Effector CD4-positive, alpha-beta T cell (primary cell): ENCODE data around the gene ZNF124.
"Not testable (repeated sequence)": the region's sequence is repeated elsewhere in the genome, so short reads cannot be mapped to it uniquely, and the experiment has no call there.

Source experiments
- DNase-seq: peaks from one replicate; pipeline ENCODE4 v3.0.0-alpha.2; 2020

ZNF124 gene

DNA sequence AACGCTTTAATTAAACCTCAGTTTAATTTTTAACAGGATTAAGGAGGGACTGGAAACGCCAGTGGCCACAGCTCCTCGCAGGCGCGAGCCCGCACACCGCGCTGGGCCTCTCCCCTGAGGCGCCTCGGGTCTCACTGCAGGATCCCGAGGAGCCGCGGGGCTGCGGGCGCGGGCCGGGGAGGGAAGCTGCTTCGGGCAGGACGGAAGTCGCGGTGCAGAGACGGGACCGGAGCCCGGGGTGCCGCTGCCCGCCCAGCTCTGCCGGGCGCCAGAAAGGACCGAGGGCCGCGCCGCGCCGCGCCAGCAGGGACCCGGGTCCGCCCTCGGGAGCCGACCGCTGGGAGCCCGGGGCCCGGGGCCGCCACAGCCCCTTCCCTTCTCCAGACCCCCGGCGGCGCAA is 377 bp downstream of the ZNF124 start:
- DNase-seq = not testable (repeated sequence)

DNA sequence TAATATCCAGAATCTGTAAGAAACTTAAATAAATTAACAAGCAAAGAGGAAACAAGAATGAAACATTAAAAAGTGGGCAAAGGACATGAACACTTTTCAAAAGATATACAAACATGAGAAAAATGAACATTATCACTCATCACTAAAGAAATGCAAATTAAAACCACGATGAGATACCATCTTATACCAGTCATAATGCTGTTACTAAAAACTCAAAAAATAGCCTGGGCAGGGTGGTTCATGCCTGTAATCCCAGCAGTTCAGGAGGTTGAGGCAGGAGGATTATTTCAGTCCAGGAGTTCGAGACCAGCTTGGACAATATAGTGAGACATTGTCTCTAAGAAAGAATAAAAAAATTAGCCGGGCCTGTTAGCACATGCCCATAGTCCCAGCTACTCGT is 6.1 kb downstream of the ZNF124 start:
- no peak for DNase-seq

GRCh38 chr1:247164694-247165093 is 7.1 kb downstream of the ZNF124 start:
- DNase-seq = no peak

DNA sequence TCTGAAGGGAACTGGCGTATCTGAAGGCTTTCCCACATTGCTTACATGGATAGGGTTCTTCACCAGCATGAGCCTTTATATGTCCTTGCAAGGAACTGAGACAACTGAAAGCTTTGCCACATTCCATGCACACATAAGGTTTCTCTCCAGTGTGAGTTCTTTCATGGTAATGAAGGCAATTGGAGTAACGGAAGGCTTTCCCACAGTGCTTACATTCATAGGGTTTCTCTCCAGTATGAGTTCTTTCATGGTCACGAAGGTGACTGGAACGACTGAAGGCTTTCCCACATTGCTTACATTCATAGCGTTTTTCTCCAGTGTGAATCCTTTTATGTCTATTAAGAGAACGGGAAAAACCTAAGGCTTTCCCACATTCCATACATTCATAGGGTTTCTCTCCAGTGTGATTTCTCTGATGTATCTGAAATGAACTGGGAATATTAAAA is 15.0 kb downstream of the ZNF124 start:
- no peak for DNase-seq

DNA sequence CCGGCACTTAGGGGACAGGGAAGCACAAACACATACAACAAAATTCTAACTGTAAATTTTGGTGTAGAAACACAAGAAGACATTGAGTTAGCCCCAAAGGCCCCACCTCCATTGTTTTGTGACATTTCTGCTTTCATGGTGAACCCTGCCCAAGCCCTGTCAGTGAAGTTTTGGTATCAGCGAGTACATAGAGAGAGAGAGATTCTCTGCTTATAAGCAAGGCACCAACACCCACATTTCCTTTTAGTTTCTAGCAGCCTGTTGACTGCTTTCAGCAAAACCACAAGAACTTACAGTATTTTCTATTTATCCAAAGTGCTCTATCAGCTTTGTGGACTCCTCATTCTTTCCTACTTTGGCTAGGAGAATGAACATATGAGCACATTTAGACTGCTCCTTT is 24.0 kb downstream of the ZNF124 start:
- no peak for DNase-seq

GRCh38 chr1:247147120-247147519 is 24.7 kb downstream of the ZNF124 start:
- not testable (repeated sequence) for DNase-seq

DNA sequence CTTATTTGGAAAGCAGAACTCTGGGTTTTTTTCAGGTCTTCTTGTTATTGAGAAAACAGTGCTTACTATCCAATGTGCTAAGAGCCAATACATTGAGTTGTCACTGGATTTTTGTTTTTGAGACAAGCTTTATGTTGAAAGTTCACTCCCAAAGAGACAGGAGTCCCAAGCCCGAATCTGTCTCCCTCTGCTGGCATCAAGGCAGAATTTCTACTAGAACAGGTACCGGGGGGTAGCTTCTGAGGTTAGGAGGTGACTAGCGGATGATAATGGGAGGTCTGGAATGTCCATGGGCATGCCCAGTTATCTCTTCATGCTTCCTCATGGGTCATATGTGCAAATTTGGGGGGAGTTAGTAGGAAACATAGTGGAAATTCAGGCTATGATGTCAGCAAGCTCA is 25.1 kb downstream of the ZNF124 start:
- no peak for DNase-seq

DNA sequence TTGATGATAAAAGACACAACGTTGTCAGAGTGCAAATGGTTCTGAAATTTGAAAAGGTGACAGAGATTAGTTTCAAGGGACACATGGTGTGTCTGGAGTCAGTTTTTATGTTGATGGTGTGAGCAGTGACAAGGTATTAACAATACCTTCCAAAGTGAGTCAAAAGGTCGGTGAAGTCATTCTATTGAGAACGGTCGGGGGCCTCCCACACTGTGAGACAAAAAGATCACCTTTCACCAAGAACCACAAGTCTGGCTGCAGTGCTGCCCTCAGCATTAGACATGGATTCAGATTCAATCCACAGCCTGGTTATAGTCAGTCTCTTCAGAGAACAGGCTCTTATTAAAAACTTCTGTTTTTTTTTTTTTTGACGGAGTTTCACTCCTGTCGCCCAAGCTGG is 26.5 kb downstream of the ZNF124 start:
- no peak for DNase-seq

GRCh38 chr1:247139557-247139956 is 32.3 kb downstream of the ZNF124 start:
- DNase-seq = not testable (repeated sequence)

DNA sequence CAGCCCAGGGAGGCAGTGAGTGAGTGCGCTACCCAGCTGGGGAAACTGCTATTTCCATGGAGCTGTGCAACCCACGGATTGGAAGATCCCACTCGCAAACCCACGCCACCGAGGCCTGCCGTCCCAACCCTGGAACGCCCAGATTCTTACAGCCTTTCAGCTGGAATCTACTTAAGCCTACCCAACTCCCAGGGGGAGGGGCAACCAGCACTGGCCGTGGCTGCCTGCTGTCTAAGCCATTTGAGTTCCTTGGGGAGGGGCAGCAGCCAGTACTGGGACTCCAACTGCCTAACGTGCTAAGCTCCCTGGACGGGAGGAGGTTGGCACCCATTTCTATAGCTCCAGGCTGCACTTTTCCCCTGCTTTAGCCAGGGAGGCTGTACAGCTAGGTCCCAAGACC is 40.6 kb downstream of the ZNF124 start:
- no peak for DNase-seq

DNA sequence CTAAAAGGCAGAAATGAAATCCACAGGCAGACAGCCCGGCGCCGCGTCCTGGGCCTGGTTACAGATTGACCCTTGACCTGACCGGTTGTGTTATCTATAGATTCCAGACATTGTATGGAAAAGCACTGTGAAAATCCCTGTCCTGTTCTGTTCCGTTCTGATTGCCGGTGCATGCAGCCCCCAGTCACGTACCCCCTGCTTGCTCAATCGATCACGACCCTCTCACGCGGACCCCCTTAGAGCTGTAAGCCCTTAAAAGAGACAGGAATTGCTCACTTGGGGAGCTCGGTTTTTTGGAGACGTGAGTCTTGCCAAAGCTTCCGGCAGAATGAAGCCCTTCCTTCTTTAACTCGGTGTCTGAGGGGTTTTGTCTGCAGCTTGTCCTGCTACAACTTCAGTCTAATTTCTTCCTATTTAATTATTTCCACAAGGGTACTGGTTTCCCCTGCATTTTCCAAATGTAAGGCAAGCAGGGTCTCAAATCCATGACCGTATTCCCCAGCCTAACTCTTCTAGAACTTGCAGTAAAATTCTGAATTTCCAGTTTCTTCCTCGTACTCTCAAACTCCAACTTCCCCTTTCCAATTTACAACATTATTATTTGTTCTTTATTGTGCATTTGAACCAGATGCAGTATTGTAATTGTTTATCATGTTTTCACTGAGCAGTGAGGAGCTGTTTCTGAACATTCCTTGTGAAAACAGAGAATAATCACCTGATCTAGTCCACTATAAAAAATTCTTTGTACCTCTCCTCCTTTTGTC is 44.1 kb downstream of the ZNF124 start:
- DNase-seq = not testable (repeated sequence)

DNA sequence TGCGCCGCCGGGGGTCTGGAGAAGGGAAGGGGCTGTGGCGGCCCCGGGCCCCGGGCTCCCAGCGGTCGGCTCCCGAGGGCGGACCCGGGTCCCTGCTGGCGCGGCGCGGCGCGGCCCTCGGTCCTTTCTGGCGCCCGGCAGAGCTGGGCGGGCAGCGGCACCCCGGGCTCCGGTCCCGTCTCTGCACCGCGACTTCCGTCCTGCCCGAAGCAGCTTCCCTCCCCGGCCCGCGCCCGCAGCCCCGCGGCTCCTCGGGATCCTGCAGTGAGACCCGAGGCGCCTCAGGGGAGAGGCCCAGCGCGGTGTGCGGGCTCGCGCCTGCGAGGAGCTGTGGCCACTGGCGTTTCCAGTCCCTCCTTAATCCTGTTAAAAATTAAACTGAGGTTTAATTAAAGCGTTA is 45.2 kb downstream of the ZNF124 start:
- DNase-seq = not testable (repeated sequence)

- not testable (repeated sequence) for DNase-seq
These were observed 45.7 kb downstream of the ZNF124 start for GRCh38 chr1:247126166-247126565.

DNA sequence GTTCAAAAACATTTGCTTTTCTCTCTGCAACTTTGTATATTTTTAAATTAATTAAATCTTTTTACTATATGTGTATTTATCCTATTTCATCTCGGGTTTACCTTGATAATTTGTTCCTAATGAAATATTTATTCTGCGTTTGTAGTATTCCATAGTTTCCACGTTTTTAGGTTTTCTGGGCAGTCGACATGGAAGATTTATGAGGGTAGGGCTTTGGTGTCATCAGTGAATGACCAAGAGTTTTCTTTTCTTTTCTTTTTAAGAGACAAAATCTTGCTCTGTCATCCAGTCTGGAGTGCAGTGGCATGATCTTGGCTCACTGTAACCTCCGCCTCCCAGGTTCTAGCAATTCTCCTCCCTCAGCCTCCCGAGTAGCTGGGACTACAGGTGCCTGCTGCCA is 50.4 kb downstream of the ZNF124 start:
- no peak for DNase-seq

DNA sequence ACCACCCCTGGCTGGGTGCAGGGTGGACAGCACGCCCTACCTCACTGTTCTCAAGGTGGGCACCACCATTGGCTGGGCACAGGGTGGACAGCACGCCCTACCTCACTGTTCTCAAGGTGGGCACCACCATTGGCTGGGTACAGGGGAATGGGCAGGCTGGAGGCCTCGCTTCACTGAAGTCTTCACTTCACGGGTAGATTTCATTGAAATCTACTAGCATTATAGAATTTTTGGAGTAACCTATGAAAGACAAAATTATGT is 51.5 kb downstream of the ZNF124 start:
- not testable (repeated sequence) for DNase-seq

DNA sequence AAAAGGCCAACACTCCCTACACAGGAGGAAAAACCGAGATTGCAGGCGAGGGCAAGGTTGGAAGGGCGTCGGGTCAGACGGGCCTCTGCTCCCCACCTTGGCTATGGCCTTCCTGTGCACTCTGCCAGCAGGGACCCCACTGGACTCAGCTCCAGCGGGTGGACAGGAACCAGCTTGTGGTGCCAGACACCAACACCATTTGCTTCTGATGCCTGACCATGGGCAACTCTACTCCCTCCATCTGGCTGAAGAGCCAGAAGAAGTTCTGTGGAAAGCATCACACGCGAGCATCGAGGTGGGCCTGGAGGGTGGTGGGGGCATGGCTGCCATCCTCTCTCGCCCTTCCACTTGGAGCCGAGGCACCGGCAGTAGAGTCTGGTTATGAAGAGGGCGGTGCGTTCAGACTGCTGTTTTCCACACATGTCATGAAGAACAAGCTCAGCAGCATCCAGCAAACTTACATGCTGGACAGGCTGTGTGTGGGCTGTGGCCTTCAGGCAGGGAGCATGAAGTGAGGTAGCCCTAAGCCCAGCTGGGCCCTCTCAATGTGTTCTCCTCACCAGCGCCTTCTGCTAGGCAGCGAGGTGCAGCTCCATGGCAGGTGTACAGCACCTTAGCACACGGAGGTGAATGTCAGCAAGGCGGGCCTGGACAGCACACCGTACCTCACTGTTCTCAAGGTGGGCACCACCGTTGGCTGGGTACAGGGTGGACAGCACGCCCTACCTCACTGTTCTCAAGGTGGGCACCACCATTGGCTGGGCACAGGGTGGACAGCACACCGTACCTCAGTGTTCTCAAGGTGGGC is 52.0 kb downstream of the ZNF124 start:
- DNase-seq = no peak

GRCh38 chr1:247118946-247119446 is 52.8 kb downstream of the ZNF124 start:
- DNase-seq = no peak

DNA sequence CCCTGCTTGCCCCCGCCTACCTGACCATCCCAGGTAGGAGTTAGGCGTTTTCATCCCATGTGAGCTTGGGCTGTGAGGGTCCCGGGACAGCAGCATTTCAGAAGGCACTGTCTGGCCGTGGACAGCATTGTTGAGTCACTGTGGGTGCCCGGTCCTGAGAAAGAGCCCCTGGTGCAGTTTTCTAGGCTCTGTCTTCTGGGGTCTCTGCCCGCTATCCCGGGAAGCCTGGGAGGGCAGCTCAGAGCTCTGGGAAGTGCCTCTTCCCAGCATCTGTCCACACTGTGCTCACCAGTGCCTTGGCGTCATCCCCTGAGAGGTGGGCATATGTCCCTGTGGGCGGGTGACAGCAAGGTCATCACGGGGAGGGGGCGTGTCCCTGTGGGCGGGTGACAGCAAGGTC is 56.3 kb downstream of the ZNF124 start:
- no peak for DNase-seq

DNA sequence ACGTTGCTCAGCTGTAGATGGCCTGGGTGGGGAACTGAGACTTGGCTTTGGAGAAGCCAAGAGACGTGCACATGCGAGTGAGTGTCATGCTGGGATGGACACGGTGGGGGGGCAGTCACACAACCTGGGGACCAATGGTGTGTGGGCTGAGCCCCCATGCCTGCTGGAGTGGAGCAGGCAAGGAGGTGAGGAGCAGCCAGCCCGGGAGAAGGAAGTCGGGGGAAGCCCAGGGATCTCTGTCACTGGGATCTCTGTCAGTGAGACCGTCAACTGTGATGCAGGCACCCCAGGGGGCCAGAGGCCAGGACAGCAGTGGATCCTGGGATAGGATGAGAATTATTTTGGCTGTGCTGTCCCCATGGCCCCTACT is 56.7 kb downstream of the ZNF124 start:
- no peak for DNase-seq

DNA sequence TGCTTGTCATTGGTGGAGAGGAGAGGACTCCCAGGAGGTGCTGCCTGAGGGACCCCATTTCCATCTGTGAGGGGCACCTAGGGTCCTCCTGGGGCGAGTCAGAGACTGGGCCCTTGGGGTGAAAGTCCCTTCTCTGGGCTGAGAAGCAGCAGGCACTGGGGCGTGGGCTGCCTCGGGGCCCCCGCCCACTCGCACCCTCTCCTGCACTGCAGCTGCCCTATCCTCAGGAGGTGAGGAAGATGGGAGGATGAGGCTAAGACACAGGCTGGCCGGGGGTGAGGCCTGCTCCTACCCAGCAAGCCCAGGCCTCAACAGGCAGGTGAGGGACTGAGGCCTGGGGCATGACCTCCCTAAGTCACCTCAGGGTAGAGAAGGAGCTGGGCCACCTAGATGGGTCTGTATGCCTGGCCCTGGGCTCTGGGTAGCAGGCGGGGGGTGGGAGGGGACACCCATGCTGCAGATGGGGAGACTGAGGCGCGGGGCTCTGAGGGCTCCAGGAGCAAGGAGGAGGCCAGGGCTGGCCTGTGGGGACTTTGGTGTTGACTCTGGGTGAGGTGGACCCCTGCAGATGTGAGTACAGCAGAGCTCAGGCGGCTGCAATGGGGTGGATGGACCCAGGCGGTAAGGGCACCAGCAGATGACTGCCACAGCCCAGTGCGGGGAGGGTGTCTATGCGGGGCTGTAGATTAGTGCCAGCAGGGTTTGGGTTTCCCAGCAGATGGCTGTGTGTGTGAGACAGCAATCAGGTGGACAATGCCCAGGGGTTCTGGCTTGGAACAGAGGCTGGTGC is 57.3 kb downstream of the ZNF124 start:
- DNase-seq = no peak

DNA sequence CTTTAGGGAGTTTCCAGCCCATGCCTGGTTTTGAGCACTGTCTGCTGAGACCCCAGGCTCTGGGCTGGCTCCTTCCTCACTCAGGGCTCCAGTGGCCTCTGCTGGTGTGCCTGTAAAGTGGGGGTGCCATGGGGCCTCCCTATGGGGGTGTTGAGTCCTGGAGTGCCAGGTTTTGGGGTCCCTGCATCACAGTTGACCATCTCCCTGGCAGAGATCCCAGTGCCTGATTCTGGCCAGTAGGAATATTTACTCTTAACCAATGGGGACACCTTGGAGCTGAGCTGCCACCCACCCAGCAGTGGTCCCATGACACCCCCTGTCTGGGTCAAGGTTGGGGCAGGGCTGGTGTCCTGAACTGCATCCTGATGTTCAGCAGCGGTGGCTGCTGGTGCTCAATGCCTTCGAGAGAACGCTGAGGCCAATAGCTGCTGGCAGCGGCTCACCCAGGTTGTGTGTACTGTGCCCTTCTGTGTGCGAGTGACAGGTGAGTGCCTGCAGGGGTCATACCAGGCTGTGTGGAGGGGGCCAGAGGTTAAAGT is 58.0 kb downstream of the ZNF124 start:
- DNase-seq = no peak

DNA sequence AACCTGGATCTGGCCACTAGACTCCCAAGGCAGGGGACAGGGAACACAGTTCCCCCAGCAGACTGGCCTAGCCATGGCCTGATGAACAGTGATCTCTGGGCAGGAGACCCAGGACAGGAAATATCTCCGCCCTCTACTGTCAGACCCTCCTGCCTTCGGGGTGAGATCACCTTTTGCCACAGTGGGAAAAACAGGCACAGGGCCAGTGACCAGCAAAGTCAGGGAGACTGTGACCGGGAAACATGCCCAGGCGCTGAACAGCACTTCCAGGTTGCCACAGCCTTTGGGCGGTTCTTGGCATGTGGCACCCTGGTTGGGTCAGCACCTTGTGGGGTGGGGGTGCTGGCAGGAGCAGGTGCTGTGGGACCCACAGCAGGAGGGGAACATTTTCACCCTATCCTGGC is 58.7 kb downstream of the ZNF124 start:
- no peak for DNase-seq

- DNase-seq = no peak
These were observed 59.4 kb downstream of the ZNF124 start for GRCh38 chr1:247112479-247112781.
